GM23248 (cell line): ENCODE data around the gene GABBR2.

Experiments used
- EZH2 ChIP-seq: fragments of 200-600 bp; sonication (generic); IDR thresholded peaks from 2 replicates; pipeline ENCODE4 v1.6.1; 2018; ENCODE audit warnings: antibody characterized with exemption, mild to moderate bottlenecking; ENCODE audit not compliant: insufficient read depth, poor library complexity, severe bottlenecking
- EZH2phosphoT487 ChIP-seq: fragments of 200-600 bp; sonication (generic); IDR thresholded peaks from 2 replicates; pipeline ENCODE4 v1.6.1; 2018; ENCODE audit warnings: antibody characterized with exemption, moderate library complexity, mild to moderate bottlenecking, low read depth; ENCODE audit not compliant: insufficient read depth

DNA sequence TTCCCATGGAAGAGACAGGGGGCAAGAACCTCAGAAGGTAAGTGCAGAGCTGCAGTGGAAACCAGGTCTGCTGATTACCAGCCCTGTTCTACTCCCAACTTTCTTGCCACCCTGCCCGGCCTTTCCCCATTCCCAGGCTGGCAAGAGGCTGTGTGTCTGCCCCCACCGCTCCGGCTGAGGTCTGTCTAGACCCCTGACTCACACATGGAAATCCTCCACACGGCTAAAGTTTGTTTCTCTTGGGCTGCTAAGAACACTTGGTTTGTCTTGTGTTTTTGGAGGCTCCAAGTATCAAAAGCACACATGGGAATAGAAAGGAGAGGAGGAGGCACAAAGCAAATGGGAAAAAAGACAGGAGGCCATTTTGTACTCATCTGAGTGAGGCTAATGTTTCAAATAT, 168.3 kb downstream of the GABBR2 start:
- no peak for TF ChIP-seq EZH2
- TF ChIP-seq EZH2phosphoT487: no peak
